A673 (cell line): ENCODE data around the gene KIN. TPM values are rescaled to one million over a fixed set of nuclear protein-coding genes. Genes with fewer than 3 reads are reported as not detected.
"Not testable (repeated sequence)": the region's sequence is repeated elsewhere in the genome, so short reads cannot be mapped to it uniquely, and the experiment has no call there.

Experiments used
- BruUV-seq: library from RNA; stranded (reverse); fragments of 400-500 nt; replicated peaks from 2 replicates; lab custom pipeline; 2021; lab: Mats Ljungman, UMichigan
- CTCF ChIA-PET: fragments of 300-600 bp; sonication (Branson Sonifier 250); formaldehyde crosslinking; loops from one replicate; lab custom pipeline; 2022; ENCODE audit warnings: antibody characterized with exemption; lab: Charles Lee
- POLR2A ChIA-PET: fragments of 300-600 bp; sonication (Branson Sonifier 250); formaldehyde crosslinking; loops from one replicate; lab custom pipeline; 2022; ENCODE audit warnings: antibody characterized with exemption; ENCODE audit not compliant: low non-redundant PET; lab: Charles Lee
- DNase-seq: peaks from one replicate; pipeline ENCODE4 v3.0.0-alpha.2; 2015; ENCODE audit warnings: low spot score
- H3K27ac ChIP-seq: fragments of 200-600 bp; sonication (generic); 2 replicates; pipeline ENCODE4 v1.5.1; 2016; ENCODE audit warnings: mixed run types, low read depth, mild to moderate bottlenecking, mixed read lengths, antibody characterized with exemption, low read length; ENCODE audit not compliant: poor library complexity, severe bottlenecking
- H3K27me3 ChIP-seq: fragments of 200-600 bp; sonication (generic); replicated peaks from 2 replicates; pipeline ENCODE4 v1.6.1; 2017; ENCODE audit warnings: mixed run types, low read depth, mild to moderate bottlenecking, mixed read lengths, antibody characterized with exemption, low read length; ENCODE audit not compliant: insufficient read depth, poor library complexity
- H3K36me3 ChIP-seq: fragments of 200-600 bp; sonication (generic); 2 replicates; pipeline ENCODE4 v1.6.1; 2016; ENCODE audit warnings: mixed run types, mild to moderate bottlenecking, mixed read lengths, antibody characterized with exemption, low read length; ENCODE audit not compliant: insufficient read depth, poor library complexity, severe bottlenecking
- H3K4me1 ChIP-seq: fragments of 200-600 bp; sonication (generic); 2 replicates; pipeline ENCODE4 v1.6.1; 2017; ENCODE audit warnings: mixed run types, mild to moderate bottlenecking, mixed read lengths, antibody characterized with exemption, low read length; ENCODE audit not compliant: insufficient read depth, poor library complexity, severe bottlenecking
- H3K4me3 ChIP-seq: fragments of 200-600 bp; sonication (generic); 2 replicates; pipeline ENCODE4 v1.5.1; 2016; ENCODE audit warnings: low read depth, mixed run types, mild to moderate bottlenecking, mixed read lengths, low read length; ENCODE audit not compliant: poor library complexity, severe bottlenecking
- H3K9me3 ChIP-seq: fragments of 200-600 bp; sonication (generic); 2 replicates; pipeline ENCODE4 v1.6.1; 2016; ENCODE audit warnings: mixed run types, low read depth, mild to moderate bottlenecking, mixed read lengths, antibody characterized with exemption, low read length; ENCODE audit not compliant: poor library complexity, severe bottlenecking
- EZH2 ChIP-seq: fragments of 200-600 bp; sonication (generic); IDR thresholded peaks from 2 replicates; pipeline ENCODE4 v1.6.1; 2017; ENCODE audit warnings: borderline replicate concordance, low read depth, mild to moderate bottlenecking, mixed read lengths, antibody characterized with exemption, low read length; ENCODE audit not compliant: poor library complexity, severe bottlenecking
- intact Hi-C: fragments of 100-400 bp; cut with micrococcal nuclease; formaldehyde crosslinking; loops from one replicate; pipeline ENCODE4 v1.10.0; 2022; ENCODE audit not compliant: unreplicated experiment
- total RNA-seq: library from RNA; stranded (reverse); gene quantifications from 2 replicates; pipeline ENCODE4 v1.2.3, GENCODE V29; 2021
- TF ChIP-seq, protein P1 (sequence below): fragments of 300-800, 200-600 bp; sonication (generic); conservative IDR thresholded peaks from 2 replicates; pipeline ENCODE4 v1.5.1; 2017; ENCODE audit warnings: low read depth, mild to moderate bottlenecking, antibody characterized with exemption, low read length, moderate library complexity, mixed read lengths

Gene KIN
- total RNA-seq, 1 experiment from 2014 or later, result 16.3 TPM

DNA sequence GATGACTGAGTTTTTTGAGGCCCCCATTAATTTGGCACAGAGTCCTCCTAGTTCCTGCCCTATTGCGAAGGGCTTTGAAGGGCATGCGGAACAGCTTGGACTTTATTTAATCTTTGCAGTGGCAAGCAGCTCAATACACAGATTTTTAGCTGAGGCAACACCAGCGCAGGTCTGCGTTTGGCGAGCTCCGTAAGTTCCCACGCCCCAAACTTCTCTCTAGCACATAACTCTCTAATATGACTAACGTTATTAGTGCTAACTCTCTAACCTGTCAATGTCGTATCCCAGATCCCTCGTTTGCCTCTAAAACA lies 30.1 kb upstream of the KIN start:
- Histone ChIP-seq H3K4me3 (peak overlapping the region; percentile 92), H3K36me3 (no peaks in the 10 kb centered on the region), H3K9me3 (no peaks in the 10 kb centered on the region), H3K4me1 (peaks cover 7% of the 10 kb centered on the region), H3K27ac (no peak overlapping the region), H3K27me3 (no peaks in the 10 kb centered on the region)
- TF ChIP-seq, protein P1, sequence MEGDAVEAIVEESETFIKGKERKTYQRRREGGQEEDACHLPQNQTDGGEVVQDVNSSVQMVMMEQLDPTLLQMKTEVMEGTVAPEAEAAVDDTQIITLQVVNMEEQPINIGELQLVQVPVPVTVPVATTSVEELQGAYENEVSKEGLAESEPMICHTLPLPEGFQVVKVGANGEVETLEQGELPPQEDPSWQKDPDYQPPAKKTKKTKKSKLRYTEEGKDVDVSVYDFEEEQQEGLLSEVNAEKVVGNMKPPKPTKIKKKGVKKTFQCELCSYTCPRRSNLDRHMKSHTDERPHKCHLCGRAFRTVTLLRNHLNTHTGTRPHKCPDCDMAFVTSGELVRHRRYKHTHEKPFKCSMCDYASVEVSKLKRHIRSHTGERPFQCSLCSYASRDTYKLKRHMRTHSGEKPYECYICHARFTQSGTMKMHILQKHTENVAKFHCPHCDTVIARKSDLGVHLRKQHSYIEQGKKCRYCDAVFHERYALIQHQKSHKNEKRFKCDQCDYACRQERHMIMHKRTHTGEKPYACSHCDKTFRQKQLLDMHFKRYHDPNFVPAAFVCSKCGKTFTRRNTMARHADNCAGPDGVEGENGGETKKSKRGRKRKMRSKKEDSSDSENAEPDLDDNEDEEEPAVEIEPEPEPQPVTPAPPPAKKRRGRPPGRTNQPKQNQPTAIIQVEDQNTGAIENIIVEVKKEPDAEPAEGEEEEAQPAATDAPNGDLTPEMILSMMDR, result no peak
- TF ChIP-seq EZH2, result no peak
- intact Hi-C loops, result no loop called here
- DNase-seq, result no peak
- ChIA-PET POLR2A (interaction anchor here (0.6 to 1.0 kb wide), 2 partner anchors 13 to 31 kb away, joined by 4 read pairs; no protein-coding TSS in a partner anchor), CTCF (interaction anchor here (0.9 to 1.0 kb wide), 2 partner anchors 30 to 293 kb away, joined by 3 to 5 read pairs; partner anchors contain the start of genes ATP5F1C and KIN)
- no TSS peak for BruUV-seq

DNA sequence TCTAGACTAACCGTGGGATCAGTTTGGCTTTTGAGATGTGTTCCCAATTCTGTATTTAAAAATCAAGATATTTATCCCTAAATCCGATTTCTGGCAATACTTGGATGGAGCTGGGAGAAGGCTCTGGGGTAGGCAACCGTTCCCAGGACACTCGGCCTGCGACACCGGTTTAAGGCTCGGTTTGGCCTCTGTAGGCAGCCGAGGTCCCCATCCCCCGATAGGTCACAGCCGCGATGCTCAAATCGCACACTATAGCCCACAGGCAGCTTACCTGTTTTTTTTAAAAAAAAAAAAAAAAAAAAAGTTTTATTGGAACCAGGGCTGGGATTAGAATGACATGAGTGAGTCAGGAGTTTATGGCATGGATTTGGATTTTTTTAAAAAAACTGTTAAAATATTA lies 29.8 kb upstream of the KIN start:
- TF ChIP-seq EZH2, result no peak
- TF ChIP-seq, protein P1, result no peak
- Histone ChIP-seq H3K9me3 (no peaks in the 10 kb centered on the region), H3K4me3 (peak overlapping the region; percentile 92), H3K27me3 (no peaks in the 10 kb centered on the region), H3K4me1 (peaks cover 7% of the 10 kb centered on the region), H3K36me3 (no peaks in the 10 kb centered on the region), H3K27ac (no peak overlapping the region)
- ChIA-PET CTCF (interaction anchor here (0.9 to 1.0 kb wide), 2 partner anchors 30 to 292 kb away, joined by 3 to 5 read pairs; partner anchors contain the start of genes ATP5F1C and KIN), POLR2A (interaction anchor here (0.6 to 1.0 kb wide), 2 partner anchors 13 to 30 kb away, joined by 4 read pairs; no protein-coding TSS in a partner anchor)
- no peak for DNase-seq
- BruUV-seq, result no TSS peak
- intact Hi-C loops, result no loop called here

DNA sequence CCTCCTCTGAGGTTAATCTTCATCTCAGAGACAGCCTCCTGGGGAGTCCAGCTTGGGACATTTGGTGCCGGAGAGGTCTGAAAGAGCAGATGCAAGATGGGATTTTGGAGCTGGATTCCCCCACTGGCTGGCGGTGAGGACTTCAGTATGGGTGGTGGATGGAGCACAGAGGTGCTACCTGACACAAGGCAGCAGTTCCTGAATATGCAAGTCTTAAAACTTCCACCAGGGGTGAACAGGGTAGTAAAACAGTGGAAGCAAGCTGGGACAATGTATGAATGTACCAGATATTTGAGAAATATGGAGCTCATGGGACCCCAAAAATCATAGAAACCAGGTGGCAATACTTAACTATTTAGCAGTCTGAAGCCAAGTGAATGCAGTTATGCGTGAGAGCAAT lies 25.7 kb upstream of the KIN start:
- no peaks in the 10 kb centered on the region for H3K27me3 ChIP-seq
- DNase-seq, result no peak
- no peak overlapping the region for H3K27ac ChIP-seq
- no peak overlapping the region for H3K4me3 ChIP-seq
- H3K4me1 ChIP-seq, result no peaks in the 10 kb centered on the region
- no peak for TF ChIP-seq EZH2
- TF ChIP-seq, protein P1, result no peak
- H3K36me3 ChIP-seq, result peaks cover 3% of the 10 kb centered on the region
- intact Hi-C loops, result no loop called here
- no TSS peak for BruUV-seq
- ChIA-PET POLR2A (no interaction called here), CTCF (no interaction called here)
- no peaks in the 10 kb centered on the region for H3K9me3 ChIP-seq

DNA sequence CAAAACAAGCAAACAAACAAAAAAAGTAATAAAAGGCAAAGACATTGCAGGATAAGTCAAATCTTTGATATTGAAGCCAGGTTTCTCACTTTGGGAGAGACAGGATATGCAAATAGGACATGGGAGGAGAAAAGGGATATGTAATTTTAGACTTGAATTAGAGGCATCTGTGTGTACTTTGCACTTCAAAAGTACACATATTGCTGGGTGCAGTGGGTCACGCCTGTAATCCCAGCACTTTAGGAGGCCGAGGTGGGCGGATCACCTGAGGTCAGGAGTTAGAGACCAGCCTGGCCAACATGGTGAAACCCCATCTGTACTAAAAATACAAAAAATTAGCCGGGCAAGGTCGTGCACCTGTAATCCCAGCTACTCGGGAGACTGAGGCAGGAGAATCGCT lies 23.9 kb upstream of the KIN start:
- CTCF ChIA-PET, intact Hi-C loops, H3K4me1 ChIP-seq, POLR2A ChIA-PET, H3K9me3 ChIP-seq, H3K27ac ChIP-seq, BruUV-seq, DNase-seq, H3K27me3 ChIP-seq, H3K4me3 ChIP-seq: not testable (repeated sequence)
- peaks cover 19% of the 10 kb centered on the region for H3K36me3 ChIP-seq
